ENCODE measurements around the gene TSPAN16.
A peak's percentile ranks its signal among the peaks of the same experiment; 100 is the strongest.

Gene TSPAN16

GRCh38 chr19:11322269-11323024 lies 26.5 kb downstream of the TSPAN16 start:
- H3K4me3 ChIP-seq (ENCODE audit: low read depth, low read length) = no peak overlapping the region
- TF ChIP-seq, protein P1, sequence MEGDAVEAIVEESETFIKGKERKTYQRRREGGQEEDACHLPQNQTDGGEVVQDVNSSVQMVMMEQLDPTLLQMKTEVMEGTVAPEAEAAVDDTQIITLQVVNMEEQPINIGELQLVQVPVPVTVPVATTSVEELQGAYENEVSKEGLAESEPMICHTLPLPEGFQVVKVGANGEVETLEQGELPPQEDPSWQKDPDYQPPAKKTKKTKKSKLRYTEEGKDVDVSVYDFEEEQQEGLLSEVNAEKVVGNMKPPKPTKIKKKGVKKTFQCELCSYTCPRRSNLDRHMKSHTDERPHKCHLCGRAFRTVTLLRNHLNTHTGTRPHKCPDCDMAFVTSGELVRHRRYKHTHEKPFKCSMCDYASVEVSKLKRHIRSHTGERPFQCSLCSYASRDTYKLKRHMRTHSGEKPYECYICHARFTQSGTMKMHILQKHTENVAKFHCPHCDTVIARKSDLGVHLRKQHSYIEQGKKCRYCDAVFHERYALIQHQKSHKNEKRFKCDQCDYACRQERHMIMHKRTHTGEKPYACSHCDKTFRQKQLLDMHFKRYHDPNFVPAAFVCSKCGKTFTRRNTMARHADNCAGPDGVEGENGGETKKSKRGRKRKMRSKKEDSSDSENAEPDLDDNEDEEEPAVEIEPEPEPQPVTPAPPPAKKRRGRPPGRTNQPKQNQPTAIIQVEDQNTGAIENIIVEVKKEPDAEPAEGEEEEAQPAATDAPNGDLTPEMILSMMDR (IDR thresholded peaks at IDR 0.05; ENCODE audit: low read depth, low read length, missing control alignments) = no peak
- in situ Hi-C loops (cut with HindIII; ENCODE audit: low sequenced_read_pairs) = no loop called here
- DNase-seq (ENCODE audit: low read depth) = no peak

DNA sequence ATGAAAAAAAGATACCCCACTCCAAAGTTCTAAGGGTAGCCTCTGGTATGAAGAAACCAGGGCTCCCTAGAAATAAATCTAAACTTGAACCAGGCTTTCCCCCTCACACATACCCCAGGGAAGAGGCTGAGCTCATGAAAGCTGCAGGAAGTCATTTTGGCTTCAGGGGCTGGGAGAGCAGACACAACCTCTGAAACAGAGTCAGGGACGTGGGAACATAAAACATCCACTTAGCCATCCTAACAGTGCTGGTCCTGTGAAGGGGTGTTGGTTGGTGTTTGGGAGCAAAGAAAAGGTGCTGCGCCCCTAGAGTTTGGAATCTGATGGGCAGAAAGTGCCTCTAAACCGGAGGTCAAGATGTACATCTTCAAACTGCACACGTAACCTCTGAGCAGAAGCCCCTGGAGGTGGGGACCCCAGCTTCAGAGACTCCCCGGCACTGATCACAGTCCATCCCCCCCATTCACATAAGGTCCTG lies 27.7 kb downstream of the TSPAN16 start:
- H3K4me3 ChIP-seq (ENCODE audit: low read depth, low read length) = no peak overlapping the region
- in situ Hi-C loops (cut with HindIII; ENCODE audit: low sequenced_read_pairs) = no loop called here
- DNase-seq (ENCODE audit: low read depth) = no peak
- TF ChIP-seq, protein P1 (IDR thresholded peaks at IDR 0.05; ENCODE audit: low read depth, low read length, missing control alignments) = no peak

DNA sequence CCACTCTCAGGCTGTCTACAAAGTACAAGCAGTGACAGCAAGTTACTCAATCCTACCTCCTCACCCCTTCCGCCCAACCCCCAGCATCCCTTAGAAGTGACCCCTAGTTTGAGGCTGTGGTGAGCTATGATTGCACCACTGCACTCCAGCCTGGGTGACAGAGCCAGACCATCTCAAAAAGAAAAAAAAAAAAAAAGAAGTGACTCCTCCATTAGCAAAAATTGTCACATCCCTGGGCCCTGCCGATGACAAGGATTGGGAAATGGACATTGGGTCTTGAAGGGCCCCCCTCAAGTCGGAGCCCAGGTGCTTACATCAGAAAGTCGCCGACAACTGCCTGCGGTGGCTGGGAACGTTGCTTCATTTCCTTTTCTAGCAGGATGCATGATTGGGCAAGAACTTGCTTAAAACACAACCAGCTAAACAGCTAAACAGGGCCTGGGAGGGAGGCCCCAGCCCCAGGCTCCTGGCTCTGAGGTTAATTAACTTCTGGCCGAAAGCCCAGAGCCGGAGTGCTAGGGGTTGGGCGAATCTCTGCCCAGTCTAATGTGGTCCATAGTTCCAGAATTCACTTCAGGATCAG lies 28.2 kb downstream of the TSPAN16 start:
- in situ Hi-C loops (cut with HindIII; ENCODE audit: low sequenced_read_pairs) = no loop called here
- peak; percentile 90 for DNase-seq (ENCODE audit: low read depth)
- no peak overlapping the region for H3K4me3 ChIP-seq (ENCODE audit: low read depth, low read length)
- TF ChIP-seq, protein P1 (IDR thresholded peaks at IDR 0.05; ENCODE audit: low read depth, low read length, missing control alignments) = no peak

GRCh38 chr19:11324748-11325389 lies 28.9 kb downstream of the TSPAN16 start:
- TF ChIP-seq, protein P1 (IDR thresholded peaks at IDR 0.05; ENCODE audit: low read depth, low read length, missing control alignments) = no peak
- no peak for DNase-seq (ENCODE audit: low read depth)
- no peak overlapping the region for H3K4me3 ChIP-seq (ENCODE audit: low read depth, low read length)
- in situ Hi-C loops (cut with HindIII; ENCODE audit: low sequenced_read_pairs) = no loop called here

GRCh38 chr19:11325544-11325943 lies 29.6 kb downstream of the TSPAN16 start:
- TF ChIP-seq, protein P1 (IDR thresholded peaks at IDR 0.05; ENCODE audit: low read depth, low read length, missing control alignments) = no peak
- in situ Hi-C loops (cut with HindIII; ENCODE audit: low sequenced_read_pairs) = no loop called here
- H3K4me3 ChIP-seq (ENCODE audit: low read depth, low read length) = no peak overlapping the region
- no peak for DNase-seq (ENCODE audit: low read depth)

- DNase-seq (ENCODE audit: low read depth) = no peak
- H3K4me3 ChIP-seq (ENCODE audit: low read depth, low read length) = no peak overlapping the region
- TF ChIP-seq, protein P1 (IDR thresholded peaks at IDR 0.05; ENCODE audit: low read depth, low read length, missing control alignments) = no peak
- in situ Hi-C loops (cut with HindIII; ENCODE audit: low sequenced_read_pairs) = no loop called here
Observed at GRCh38 chr19:11330127-11330526, 34.2 kb downstream of the TSPAN16 start.

Measured in astrocyte of the cerebellum (primary cell).